HG03135 (cell line): ENCODE results near the gene AUH.

ENCODE experiments used
- ATAC-seq: cut with Tn5 transposase; IDR thresholded peaks from one replicate; pipeline ENCODE4 v1.9.1; 2021; ENCODE audit warnings: mild to moderate bottlenecking, moderate library complexity; ENCODE audit not compliant: unreplicated experiment

The AUH gene

DNA sequence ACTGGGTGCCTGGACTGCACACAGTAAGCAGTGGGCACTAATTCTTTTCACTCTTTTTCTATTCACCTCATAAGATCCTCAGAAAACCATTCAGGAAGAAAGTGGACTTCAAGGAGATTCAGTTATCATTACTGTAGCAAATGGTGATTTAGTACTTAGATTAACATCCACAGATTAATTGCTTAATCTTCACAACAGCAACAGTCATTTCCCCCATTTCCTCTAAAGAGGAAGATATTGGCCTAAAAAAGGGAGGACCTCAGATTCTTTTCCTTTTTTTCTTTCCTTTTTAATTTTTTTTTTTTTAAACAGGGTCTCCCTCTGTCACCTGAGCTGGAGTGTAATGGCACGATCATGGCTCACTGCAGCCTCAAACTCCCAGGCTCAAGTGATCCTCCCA, 64.4 kb downstream of the AUH start:
- ATAC-seq: no peak

DNA sequence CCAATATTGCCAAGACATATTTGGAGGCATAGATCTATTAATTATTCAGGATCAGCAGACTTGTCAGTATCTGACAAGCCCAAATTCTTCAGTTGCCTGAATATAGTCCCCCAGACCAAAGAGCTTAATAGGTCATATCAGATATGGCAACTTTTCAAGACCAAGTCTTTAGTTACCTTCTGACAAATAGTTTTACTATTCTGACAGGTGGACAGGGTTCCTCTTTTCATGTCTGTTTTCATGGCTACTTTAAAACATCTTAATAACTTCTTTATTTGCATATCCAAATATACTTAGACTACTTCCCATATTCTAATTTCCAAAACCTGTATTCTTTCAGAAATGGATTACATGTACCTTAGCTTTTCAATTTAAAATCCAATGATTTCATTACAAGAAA, 65.4 kb downstream of the AUH start:
- ATAC-seq: no peak

DNA sequence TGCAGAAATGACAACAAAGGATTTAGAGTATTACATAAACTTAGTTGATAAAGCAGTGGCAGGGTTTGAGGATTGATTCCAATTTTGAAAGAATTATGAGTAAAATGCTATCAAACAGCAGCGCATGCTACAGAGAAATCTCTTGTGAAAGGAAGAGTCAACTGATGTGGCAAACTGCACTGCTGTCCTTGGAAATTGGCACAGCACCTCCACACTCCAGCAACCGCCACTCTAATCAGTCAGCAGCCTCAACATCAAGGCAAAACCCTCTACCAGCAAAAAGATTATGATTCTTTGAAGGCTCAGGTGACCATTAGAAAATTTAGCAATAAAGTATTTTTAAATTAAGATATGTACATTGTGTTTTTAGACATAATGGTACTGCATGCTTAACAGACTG, 66.4 kb downstream of the AUH start:
- no peak for ATAC-seq

DNA sequence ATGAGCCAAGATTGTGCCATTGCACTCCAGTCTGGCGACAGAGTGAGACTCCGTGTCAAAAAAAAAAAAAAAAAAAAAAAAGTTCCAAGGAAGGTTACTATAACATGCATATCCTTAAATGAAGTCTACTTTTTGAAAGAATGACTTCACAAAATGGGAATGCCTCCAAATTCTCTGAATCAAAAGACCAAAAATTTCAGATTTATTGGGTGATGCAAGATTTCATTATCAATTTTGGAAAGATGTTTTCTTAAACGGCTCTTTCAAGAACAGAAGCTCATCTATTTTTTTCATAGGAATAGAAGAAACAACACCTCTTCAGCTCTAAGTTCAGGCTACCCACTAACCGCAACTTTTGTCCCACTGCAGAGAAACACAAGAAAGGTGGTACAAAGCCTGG, 69.9 kb downstream of the AUH start:
- ATAC-seq: no peak

DNA sequence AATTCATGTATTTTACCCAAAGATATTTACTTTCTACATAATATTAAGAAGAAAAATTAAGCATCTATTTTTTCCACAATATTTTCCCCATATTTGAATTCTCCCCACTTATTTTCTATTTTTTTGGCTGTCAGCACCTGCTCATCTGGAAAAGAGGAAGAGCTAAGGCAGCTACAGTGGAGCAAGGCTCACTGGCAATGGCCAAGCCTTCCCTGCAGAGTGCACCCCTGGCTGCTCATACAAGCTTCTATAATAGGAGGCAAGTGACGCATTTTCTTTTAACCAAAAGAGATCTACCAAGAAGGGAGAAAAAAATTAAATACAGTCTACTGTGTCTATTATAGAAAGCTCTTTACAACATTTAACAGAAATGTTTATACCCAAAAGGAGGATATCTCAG, 72.5 kb downstream of the AUH start:
- no peak for ATAC-seq

DNA sequence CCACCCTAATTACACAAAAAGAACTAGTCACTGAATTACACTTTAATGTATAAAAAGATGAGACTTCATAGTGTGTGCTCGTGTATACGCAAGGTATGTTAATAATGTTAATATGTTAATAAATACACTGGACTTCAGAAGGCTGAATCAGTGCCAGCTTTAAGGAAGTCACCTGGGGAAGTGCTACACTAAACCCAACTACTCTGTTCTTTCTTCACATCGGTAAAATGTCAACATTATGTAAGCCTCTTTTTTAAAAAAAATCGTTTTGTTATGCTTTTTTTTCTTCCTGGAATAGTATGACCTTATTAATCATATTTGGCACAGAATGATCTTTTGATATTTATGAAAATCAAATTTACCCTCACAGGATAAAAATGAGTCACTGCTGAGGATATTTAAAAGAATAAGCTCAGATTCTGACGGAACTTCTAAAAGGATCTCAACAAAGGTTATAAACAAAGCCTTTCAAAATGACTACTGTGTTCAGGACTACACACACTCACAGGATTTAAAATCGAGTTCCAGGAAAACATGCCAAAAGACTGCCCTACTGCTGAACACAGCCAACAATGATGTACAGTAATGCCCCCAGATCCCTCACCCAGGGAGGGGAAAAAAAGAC, 75.9 kb downstream of the AUH start:
- no peak for ATAC-seq

DNA sequence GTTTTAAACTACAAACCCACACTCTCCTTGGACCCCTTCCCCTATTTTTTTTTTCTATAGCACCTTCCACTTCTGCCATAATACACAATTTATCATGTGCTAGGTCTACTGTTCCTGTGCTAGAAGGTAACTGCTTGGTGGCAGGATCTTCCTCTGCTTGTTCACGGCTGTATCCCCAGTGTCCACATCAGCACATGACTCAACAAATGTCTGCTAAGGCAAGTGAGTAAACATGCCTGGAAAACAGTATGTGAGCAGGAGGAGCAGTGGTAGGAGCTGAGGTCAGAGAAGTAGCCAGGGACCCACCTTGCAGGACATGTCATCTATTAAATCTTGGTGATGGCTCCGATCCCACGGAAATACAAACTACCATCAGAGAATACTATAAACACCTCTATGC, 79.4 kb downstream of the AUH start:
- no peak for ATAC-seq

DNA sequence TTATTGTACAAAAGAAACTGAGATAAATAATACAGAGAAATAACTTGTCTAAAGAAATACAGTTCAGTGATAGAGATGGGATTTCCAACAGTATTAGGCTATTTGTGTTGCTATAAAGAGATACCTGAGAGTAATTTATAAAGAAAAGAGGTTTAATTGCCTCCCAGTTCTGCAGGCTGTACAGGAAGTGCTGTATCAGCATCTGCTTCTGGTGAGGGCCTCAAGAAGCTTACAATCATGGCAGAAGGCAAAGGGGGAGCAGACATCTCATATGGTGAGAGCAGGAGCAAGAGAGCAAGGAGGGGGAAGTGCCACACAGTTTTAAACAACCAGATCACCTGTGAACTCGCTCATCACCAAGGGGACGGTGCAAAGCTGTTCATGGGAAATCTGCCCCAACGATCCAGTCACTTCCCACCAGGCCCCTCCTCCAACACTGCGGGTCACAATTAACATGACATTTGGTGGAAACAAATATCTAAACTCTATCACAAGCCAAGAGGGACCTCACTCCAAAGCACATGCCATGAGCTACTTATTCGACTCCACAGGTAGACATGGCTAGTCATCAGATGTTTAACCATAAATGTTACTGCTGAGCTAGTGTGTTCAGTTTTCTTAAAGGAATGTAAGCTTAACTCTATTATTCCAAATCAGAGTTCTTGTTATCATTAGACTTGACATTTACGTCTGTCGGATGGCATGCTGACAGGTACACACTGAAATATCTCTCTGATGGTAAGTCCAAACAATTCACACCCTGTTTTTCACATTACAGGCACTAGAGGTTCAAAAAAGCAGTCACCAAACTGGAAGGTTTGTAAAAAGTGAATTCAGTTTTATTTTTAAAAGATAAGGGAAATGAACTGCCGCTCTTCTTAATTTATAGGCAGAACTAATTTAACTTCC, 82.2 kb downstream of the AUH start:
- ATAC-seq: no peak

DNA sequence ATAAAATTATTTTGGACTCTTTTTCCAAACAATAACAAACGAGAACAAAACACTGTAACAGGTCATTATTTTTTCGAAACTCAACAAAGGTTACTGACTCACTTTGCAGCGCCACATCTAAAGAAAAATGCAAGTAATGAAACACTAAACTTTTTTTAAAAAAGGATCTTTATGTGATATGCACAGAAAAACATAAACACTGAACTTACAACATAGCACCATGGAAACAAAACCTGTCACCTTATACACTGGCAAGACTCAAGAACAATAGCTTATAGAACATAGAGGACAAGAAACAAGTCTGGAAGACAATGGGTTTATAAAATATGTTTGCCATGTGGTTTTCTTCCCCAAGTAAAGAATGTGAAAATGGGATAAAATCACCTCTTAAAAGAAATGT, 85.2 kb downstream of the AUH start:
- no peak for ATAC-seq

DNA sequence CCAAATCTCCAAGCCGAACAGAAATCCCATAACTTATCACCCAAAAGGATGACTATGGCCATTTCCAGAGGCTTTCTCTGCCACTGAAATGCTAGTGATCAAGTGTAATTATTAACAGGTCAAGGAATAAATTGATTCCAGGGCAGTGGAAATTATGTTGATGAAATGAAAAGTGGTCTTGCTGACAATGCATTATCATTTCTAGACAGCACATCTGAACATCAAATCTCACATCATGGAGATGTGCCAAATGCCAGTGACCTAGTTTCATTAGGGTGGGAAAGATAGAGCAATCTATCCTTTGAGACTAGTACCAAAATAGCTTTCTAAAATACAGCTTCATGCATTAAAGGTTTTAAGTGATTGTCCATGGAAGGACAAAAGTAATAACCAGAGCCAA, 86.1 kb downstream of the AUH start:
- no peak for ATAC-seq

DNA sequence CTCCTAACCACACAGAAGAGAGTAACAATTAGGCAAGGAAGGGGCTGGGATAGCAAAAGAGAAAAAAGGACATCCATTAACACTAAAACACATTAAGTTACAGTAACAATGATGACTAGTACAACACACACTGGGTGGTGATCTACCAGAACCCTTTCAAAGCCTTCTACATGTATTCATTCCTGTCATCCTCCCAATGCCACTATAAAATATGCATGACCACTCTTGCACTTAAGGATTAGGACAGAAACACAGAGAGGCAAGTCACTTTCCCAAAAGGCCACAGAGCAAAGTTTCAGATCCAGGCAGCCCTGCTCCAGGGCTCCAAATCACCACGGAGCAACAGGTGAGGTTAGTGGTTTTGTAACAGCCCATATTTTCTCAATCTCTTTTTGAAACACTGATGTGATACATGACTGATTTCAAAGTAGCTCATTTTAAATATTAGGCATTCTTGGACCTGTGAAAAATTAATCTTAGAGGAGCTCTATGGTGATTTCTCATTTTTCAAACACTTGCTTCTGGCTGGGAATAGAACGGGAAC, 86.7 kb downstream of the AUH start:
- ATAC-seq: no peak

DNA sequence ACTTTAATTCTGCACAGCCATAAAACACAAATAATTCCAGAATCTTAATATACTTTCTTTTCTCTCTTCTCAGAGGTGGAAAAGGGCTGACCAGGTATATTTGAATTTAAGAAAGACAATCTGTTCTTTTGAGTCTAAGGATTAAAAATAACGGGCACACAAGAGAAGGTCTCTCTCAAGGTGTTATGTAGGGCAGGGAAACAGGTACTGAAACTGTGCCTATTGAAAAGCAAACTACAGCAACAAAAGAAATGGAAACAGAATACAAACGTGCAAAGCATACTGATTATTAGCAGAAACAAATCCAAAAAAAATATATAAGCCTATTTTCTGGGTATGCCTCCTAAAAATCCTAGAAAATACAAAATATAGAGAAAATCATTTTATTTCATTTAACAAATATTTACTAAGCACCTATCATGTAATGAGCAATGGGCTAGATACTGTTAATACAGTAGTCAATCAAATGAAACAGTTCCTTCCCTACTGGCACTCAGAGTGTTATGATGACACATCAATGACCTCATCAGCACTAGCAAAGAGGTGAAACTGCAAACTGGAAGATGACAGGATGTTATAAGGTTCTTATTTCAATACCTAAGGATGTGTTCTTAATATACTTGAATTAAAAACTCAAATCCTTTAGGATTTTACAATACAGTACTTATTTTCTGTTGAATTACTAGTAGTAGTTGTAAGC, 87.7 kb downstream of the AUH start:
- ATAC-seq: no peak

DNA sequence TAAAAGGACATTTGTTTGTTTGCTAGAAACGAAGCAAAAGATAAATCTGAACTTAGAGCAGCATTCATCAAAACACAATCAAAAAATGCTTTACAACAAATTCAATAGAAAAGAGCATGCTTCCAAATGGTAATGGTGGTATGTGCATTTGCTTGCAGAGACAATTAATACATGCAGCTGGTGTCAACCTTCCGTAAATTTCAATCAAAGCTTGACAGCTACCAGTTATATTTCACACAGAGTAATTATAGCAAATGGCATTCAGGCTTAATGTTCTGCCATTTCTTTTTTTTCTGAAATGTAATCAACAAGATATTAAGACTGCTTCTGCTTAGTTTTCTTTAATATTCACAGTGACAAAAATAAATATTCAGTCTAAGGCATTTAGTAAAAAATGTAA, 90.6 kb downstream of the AUH start:
- ATAC-seq: no peak

DNA sequence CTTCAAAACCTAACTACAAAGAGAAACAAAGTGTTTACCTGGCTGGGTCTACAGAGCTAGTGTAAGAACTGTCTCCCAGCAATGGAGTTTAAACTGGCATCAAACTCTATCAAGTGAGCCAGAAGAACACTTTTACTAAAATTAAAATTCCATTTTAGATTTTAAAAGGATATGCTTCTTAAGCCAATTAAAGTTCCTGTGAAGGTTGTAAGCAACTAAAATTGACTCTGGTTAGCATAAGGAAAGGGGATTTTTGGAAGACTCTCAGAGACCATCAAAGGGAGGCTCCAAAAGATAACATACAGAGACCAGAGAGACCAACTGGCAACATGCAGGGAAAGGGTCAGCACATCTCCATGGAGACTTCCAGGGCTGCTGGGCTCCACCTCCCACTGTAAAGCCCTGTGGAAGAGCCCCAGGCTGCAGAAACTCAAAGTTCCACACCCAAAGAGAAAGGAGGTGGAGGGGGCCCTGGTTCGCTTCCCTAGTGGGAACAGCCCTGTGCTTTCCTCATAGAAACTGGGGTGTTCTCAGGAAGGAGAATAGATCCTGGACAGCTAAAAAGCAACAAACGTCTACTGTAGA, 91.7 kb downstream of the AUH start:
- no peak for ATAC-seq

DNA sequence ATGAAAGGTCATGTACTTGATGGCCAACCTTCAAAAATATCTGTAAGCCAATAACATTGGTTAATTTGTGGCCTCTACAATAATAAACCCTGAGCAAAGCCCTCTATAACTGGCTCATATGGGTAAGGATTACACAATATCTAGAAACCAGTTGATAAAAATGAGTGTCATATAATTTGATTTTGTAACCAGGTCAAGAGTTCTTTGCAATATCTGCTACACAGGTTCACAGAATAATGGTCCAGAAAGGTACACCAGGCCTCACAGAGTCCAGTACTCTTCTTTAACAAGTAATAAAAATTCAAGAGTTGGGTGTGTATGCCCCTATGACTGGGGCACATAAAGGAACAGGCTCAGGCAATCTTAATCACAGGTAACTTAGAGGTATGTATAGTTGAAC, 95.3 kb downstream of the AUH start:
- no peak for ATAC-seq

DNA sequence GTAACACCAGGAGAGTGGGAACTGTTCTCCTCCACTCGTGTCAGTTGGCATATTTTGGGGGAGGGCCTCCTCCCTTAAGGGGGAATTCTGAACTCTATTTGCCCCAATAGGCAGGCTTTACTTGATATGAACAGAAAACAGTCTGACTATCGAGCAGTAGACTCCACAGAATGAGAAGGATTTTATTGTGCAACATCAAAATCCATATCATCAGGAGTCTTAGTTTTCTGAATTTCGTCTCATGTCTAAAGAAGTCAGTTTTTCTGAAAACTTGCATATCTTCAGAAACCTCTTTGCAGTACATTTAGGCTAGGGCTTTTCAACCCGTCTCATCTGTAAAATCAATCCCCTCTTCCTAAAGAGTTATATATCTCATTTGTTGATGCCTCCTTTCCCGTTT, 96.2 kb downstream of the AUH start:
- ATAC-seq: no peak

DNA sequence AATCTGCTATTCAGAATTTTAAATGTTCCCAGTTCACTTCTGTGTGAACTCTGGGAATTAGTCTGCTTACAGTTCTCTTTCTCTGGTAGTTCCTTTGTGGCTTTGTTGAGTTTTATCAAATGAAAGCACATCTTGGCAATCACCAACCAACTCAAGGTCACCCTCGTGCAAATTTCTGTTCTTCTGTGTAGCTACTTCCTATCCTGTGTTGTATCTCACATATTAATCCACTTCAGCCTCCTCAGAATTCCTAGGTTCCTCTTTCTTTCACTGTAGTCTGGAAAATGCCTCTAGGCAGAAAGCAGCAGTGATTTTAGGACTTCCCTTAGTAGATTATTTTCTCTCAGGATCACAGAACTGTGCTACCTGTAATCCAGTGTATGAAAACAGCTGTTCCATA, 100.3 kb downstream of the AUH start:
- no peak for ATAC-seq

DNA sequence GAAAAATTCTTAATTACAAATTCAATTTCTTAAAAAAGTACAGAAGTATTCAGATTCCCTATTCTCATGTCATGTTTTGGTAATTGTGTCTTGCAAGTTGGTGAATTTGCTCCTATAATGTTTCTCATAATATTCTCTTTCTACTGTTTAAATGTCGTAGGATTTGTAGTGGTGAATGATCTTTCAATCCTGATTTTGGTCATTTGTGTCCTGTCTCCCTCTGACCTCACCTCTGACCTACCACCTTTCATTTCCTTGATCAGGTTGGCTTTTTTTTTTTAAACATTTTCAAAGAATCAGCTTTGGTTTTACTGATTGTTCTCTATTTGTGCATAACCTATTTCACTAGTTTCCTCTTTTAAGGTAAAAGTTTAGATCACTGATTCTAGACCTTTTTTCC, 102.6 kb downstream of the AUH start:
- ATAC-seq: no peak

DNA sequence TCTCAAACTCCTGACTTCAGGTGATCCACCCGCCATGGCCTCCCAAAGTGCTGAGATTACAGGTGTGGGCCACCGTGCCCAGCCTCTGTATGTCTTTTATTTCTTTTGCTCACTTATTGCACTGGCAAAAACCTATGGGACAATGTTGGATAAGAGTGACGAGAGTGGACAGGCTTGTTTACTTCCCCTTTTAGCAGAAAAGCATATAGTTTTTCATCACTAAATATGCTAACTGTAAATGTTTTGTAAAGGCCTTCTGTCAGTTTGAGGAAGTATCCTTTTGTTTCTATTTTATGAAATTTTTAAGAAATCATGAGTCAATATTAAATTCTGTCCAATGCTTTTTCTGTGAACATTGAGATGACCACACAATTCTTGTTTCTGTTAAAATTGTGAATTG, 103.3 kb downstream of the AUH start:
- ATAC-seq: no peak

DNA sequence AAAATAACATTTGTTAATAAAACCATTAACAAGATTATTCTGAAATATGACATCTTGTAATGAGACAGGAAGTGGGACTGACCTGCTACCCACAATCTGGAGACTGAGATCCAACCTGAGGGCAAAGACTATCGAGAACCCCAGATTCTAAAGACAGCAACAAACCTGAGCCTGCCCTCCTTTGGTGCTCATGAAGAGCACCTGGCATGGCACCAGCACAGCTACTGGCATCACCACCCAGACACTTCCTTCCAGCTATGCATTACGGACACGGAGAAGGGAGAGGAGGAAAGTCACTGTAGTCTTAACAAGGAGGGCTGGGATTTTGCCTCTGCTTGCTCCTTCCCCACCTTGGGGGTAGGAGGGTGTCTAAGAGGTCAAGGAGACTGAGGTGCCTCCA, 105.5 kb downstream of the AUH start:
- ATAC-seq: no peak

DNA sequence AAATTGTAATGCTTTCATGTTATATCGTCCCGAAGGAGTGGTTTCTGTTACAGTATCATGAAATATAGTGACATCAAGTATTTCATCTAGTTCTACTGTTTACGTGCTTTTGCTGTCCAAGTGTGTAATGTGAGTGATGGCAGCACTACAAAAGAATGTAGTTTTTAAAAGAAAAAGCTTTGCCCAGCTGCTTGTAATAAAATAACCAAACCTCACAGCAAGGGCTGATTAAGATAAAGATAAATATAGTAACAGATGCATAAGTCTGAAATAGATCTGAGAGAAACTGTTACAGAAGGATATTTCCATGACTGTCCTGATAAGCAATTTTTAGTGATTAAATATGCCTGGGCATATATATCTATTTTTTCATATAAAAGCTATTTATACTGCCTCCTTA, 106.4 kb downstream of the AUH start:
- no peak for ATAC-seq
